RWPE1 (cell line): ENCODE measurements around the gene B3GNT5.
A peak's percentile ranks its signal among the peaks of the same experiment; 100 is the strongest.

ENCODE experiments used
- CTCF ChIA-PET: fragments of 350-600 bp; sonication (Branson Sonifier 250); formaldehyde crosslinking; extraction: SDS; loops from one replicate; lab custom pipeline; 2021; lab: Yijun Ruan, JAX
- POLR2A ChIA-PET: fragments of 400-600 bp; formaldehyde crosslinking; extraction: SDS; loops from one replicate; lab custom pipeline; 2020; ENCODE audit warnings: antibody characterized with exemption; ENCODE audit not compliant: low non-redundant PET; lab: Yijun Ruan, JAX
- DNase-seq: peaks from one replicate; pipeline ENCODE4 v3.0.0; 2012; ENCODE audit warnings: low spot score
- H3K27ac ChIP-seq: fragments of 450-650 bp; 2 replicates; pipeline ENCODE4 v1.5.1; 2017
- CTCF ChIP-seq: fragments of 450-650 bp; conservative IDR thresholded peaks from 2 replicates; pipeline ENCODE4 v1.5.1; 2017; ENCODE audit warnings: low read depth, mild to moderate bottlenecking

The B3GNT5 gene

GRCh38 chr3:183244219-183244618 lies 8.8 kb upstream of the B3GNT5 start:
- POLR2A ChIA-PET: no interaction called here
- DNase-seq: no peak
- CTCF ChIA-PET: no interaction called here

GRCh38 chr3:183244981-183245476 lies 8.0 kb upstream of the B3GNT5 start:
- ChIA-PET CTCF (no interaction called here), POLR2A (no interaction called here)
- no peak overlapping the region for H3K27ac ChIP-seq
- no peak for DNase-seq
- no peak for TF ChIP-seq CTCF

More at GRCh38 chr3:183244219-183244618, 8.8 kb upstream of the B3GNT5 start:
- H3K27ac ChIP-seq: no peak overlapping the region
- TF ChIP-seq CTCF: no peak

- H3K27ac ChIP-seq: no peak overlapping the region
- CTCF ChIA-PET: no interaction called here
- no peak for DNase-seq
- no peak for TF ChIP-seq CTCF
- POLR2A ChIA-PET: no interaction called here
Measured at GRCh38 chr3:183247011-183247589, 6.0 kb upstream of the B3GNT5 start.

GRCh38 chr3:183249006-183249718 lies 3.9 kb upstream of the B3GNT5 start:
- H3K27ac ChIP-seq: no peak overlapping the region
- POLR2A ChIA-PET: no interaction called here
- TF ChIP-seq CTCF: no peak
- CTCF ChIA-PET: no interaction called here
- no peak for DNase-seq

- no peak for TF ChIP-seq CTCF
- peak overlapping the region; percentile 96 for H3K27ac ChIP-seq
- no peak for DNase-seq
- ChIA-PET CTCF (interaction anchor here (0.6 to 2.4 kb wide), 3 partner anchors 50 to 472 kb away, joined by 3 to 17 read pairs (median 3); no protein-coding TSS in a partner anchor), POLR2A (no interaction called here)
Measured at GRCh38 chr3:183252118-183252782, 803 bp upstream of the B3GNT5 start.
